ENCODE data around the gene BRD3. TPM values are rescaled to one million over a fixed set of nuclear protein-coding genes. Genes with fewer than 3 reads are reported as not detected.

Gene BRD3
- polyA plus RNA-seq, 1 donor (not counting 4 experiments of a cell fraction or from before 2014, with no cell fraction given): 3.3 TPM

- peaks cover 14 to 33% of the 10 kb centered on the region in 2 experiments for H3K36me3 ChIP-seq (ENCODE audit: control insufficient read depth in 2 of 2, extremely low read depth in 1 of 2, insufficient read depth in 2 of 2, low read length in 2 of 2)
- no peaks in the 10 kb centered on the region for H4K20me1 ChIP-seq (ENCODE audit: control insufficient read depth, extremely low read depth, insufficient read depth, low read length)
- no peaks in the 10 kb centered on the region for H3K27me3 ChIP-seq (ENCODE audit: control insufficient read depth, extremely low read depth, insufficient read depth, low read length)
- FAIRE-seq: no peak
- H2AFZ ChIP-seq (ENCODE audit: control insufficient read depth, low read length): no peak overlapping the region
- no peak overlapping the region for H3K27ac ChIP-seq (ENCODE audit: control insufficient read depth, insufficient read depth, low read length)
- DNase-seq (ENCODE audit: low read depth, low spot score): no peak
- TF ChIP-seq, protein P1, sequence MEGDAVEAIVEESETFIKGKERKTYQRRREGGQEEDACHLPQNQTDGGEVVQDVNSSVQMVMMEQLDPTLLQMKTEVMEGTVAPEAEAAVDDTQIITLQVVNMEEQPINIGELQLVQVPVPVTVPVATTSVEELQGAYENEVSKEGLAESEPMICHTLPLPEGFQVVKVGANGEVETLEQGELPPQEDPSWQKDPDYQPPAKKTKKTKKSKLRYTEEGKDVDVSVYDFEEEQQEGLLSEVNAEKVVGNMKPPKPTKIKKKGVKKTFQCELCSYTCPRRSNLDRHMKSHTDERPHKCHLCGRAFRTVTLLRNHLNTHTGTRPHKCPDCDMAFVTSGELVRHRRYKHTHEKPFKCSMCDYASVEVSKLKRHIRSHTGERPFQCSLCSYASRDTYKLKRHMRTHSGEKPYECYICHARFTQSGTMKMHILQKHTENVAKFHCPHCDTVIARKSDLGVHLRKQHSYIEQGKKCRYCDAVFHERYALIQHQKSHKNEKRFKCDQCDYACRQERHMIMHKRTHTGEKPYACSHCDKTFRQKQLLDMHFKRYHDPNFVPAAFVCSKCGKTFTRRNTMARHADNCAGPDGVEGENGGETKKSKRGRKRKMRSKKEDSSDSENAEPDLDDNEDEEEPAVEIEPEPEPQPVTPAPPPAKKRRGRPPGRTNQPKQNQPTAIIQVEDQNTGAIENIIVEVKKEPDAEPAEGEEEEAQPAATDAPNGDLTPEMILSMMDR (optimal IDR thresholded peaks at IDR 0.05 in 1 of 3, IDR thresholded peaks at IDR 0.05 in 1 of 3, conservative IDR thresholded peaks at IDR 0.05 in 1 of 3; ENCODE audit: extremely low read depth in 1 of 3, insufficient read depth in 2 of 3, low read length in 3 of 3): no peak
- TF ChIP-seq EZH2 (IDR thresholded peaks at IDR 0.05; ENCODE audit: low read length): no peak
- no peaks in the 10 kb centered on the region for H3K4me1 ChIP-seq (ENCODE audit: control insufficient read depth, extremely low read depth, insufficient read depth, low read length)
- no peak overlapping the region for H3K9ac ChIP-seq (ENCODE audit: control insufficient read depth, extremely low read depth, insufficient read depth, low read length)
- no peaks in the 10 kb centered on the region for H3K9me1 ChIP-seq (ENCODE audit: control insufficient read depth, extremely low read depth, insufficient read depth, low read length)
- dilution Hi-C loops (cut with MboI; ENCODE audit: extremely low pct_ligation_motif_present, low sequenced_read_pairs): no loop called here
- no peak overlapping the region for H3K4me2 ChIP-seq (ENCODE audit: control insufficient read depth, extremely low read depth, insufficient read depth, low read depth, low read length)
- H3K9me3 ChIP-seq (ENCODE audit: control insufficient read depth, low read depth, low read length): no peaks in the 10 kb centered on the region
- no peaks in the 10 kb centered on the region for H3K79me2 ChIP-seq (ENCODE audit: control insufficient read depth, insufficient read depth, low read length)
- no peak overlapping the region for H3K4me3 ChIP-seq (ENCODE audit: control insufficient read depth in 2 of 3, extremely low read depth in 1 of 3, insufficient read depth in 2 of 3, low read depth in 1 of 3, low read length in 3 of 3)
These were observed 32.5 kb downstream of the BRD3 start for GRCh38 chr9:134035041-134036039.

- DNase-seq (ENCODE audit: low read depth, low spot score): no peak
- Histone ChIP-seq H3K4me3 (ENCODE audit: control insufficient read depth in 2 of 3, extremely low read depth in 1 of 3, insufficient read depth in 2 of 3, low read depth in 1 of 3, low read length in 3 of 3) (no peak overlapping the region), H3K36me3 (ENCODE audit: control insufficient read depth in 2 of 2, extremely low read depth in 1 of 2, insufficient read depth in 2 of 2, low read length in 2 of 2) (peaks cover 14 to 27% of the 10 kb centered on the region in 2 experiments), H3K27me3 (ENCODE audit: control insufficient read depth, extremely low read depth, insufficient read depth, low read length) (no peaks in the 10 kb centered on the region), H3K79me2 (ENCODE audit: control insufficient read depth, insufficient read depth, low read length) (no peaks in the 10 kb centered on the region), H3K27ac (ENCODE audit: control insufficient read depth, insufficient read depth, low read length) (no peak overlapping the region), H3K4me2 (ENCODE audit: control insufficient read depth, extremely low read depth, insufficient read depth, low read depth, low read length) (no peak overlapping the region), H3K9me1 (ENCODE audit: control insufficient read depth, extremely low read depth, insufficient read depth, low read length) (no peaks in the 10 kb centered on the region), H2AFZ (ENCODE audit: control insufficient read depth, low read length) (no peak overlapping the region), H3K9ac (ENCODE audit: control insufficient read depth, extremely low read depth, insufficient read depth, low read length) (no peak overlapping the region), H3K9me3 (ENCODE audit: control insufficient read depth, low read depth, low read length) (no peaks in the 10 kb centered on the region), H3K4me1 (ENCODE audit: control insufficient read depth, extremely low read depth, insufficient read depth, low read length) (no peaks in the 10 kb centered on the region), H4K20me1 (ENCODE audit: control insufficient read depth, extremely low read depth, insufficient read depth, low read length) (no peaks in the 10 kb centered on the region)
- no peak for FAIRE-seq
- no peak for TF ChIP-seq EZH2 (IDR thresholded peaks at IDR 0.05; ENCODE audit: low read length)
- TF ChIP-seq, protein P1 (optimal IDR thresholded peaks at IDR 0.05 in 1 of 3, IDR thresholded peaks at IDR 0.05 in 1 of 3, conservative IDR thresholded peaks at IDR 0.05 in 1 of 3; ENCODE audit: extremely low read depth in 1 of 3, insufficient read depth in 2 of 3, low read length in 3 of 3): no peak
- dilution Hi-C loops (cut with MboI; ENCODE audit: extremely low pct_ligation_motif_present, low sequenced_read_pairs): no loop called here
These were observed 33.4 kb downstream of the BRD3 start for GRCh38 chr9:134034215-134035040.
